AG20443 (cell line): ENCODE results near the gene PSMD13.
"Not testable (repeated sequence)": the region's sequence is repeated elsewhere in the genome, so short reads cannot be mapped to it uniquely, and the experiment has no call there.

ENCODE experiments used
- DNase-seq: peaks from one replicate; pipeline ENCODE4 v3.0.0; 2012; ENCODE audit warnings: low spot score, mixed read lengths

PSMD13 gene

GRCh38 chr11:276219-276618 lies 39.4 kb downstream of the PSMD13 start:
- no peak for DNase-seq

GRCh38 chr11:278001-278951 lies 41.5 kb downstream of the PSMD13 start, which contains the start of gene NLRP6:
NLRP6 (plus strand) TSS chr11:278407; CDS start chr11:278570, 163 bp downstream.
- DNase-seq = no peak

GRCh38 chr11:279040-279965 lies 42.5 kb downstream of the PSMD13 start:
- no peak for DNase-seq

DNA sequence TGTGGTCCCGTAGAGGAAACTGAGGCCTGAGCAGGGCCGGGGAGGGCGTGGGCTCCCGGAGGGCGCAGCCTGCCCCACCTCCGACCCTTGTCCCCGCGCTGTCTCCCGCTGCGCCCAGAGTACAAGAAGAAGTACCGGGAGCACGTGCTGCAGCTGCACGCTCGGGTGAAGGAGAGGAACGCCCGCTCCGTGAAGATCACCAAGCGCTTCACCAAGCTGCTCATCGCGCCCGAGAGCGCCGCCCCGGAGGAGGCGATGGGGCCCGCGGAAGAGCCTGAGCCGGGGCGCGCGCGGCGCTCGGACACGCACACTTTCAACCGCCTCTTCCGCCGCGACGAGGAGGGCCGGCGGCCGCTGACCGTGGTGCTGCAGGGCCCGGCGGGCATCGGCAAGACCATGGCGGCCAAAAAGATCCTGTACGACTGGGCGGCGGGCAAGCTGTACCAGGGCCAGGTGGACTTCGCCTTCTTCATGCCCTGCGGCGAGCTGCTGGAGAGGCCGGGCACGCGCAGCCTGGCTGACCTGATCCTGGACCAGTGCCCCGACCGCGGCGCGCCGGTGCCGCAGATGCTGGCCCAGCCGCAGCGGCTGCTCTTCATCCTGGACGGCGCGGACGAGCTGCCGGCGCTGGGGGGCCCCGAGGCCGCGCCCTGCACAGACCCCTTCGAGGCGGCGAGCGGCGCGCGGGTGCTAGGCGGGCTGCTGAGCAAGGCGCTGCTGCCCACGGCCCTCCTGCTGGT lies 43.4 kb downstream of the PSMD13 start:
- DNase-seq = peak; percentile 70

- no peak for DNase-seq
Measured at GRCh38 chr11:280706-281485, 44.1 kb downstream of the PSMD13 start.

DNA sequence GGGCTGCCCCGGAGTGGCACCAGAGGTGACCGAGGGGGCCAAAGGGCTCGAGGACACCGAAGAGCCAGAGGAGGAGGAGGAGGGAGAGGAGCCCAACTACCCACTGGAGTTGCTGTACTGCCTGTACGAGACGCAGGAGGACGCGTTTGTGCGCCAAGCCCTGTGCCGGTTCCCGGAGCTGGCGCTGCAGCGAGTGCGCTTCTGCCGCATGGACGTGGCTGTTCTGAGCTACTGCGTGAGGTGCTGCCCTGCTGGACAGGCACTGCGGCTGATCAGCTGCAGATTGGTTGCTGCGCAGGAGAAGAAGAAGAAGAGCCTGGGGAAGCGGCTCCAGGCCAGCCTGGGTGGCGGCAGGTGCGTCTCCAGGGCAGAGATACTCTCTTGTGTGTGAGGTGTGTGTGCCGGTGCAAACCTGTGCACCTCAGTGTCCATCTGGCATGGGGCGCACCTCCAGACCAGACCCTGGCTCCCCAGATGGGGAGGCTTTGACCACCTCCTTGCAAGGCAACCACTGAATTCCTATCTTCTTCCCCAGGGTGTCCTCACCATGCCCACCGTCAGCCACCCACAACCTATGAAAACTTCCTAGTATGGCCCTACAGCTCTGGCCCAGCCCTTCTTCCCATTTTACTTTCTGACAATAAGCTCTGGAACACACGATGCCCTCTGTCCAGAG lies 44.8 kb downstream of the PSMD13 start:
- no peak for DNase-seq

GRCh38 chr11:282171-282570 lies 45.4 kb downstream of the PSMD13 start:
- DNase-seq = no peak

DNA sequence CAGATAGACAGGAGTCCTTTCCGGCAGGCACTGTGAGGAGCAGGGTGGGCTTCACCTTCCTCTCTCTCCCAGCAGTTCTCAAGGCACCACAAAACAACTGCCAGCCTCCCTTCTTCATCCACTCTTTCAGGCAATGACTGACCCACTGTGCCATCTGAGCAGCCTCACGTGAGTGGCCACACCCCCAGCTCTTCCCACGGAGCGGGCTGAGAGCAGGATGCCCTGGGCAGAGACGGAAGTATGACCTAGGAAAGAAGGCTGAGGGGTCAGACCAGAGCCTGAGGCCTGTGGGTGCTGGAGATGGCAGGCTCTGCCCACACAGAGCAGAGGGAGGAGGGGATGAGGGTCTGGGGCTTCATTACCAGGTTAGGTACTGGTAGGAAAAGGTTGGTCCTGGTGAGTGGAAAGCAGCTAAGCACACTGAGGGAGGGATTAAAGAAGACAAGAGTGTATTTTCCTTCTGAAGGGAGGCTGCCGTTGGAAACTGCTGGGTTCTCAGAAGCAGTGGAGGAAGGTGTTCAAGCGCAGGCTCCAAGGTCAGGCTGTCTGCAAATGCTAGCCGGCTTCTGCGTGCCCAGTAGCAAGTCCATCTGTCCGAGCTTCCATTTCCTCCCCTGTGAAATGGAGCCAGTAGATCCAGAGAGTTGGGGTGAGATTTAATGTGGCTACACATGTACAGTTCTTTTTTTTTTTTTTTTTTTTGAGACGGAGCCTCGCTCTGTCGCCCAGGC lies 46.0 kb downstream of the PSMD13 start:
- DNase-seq = no peak

DNA sequence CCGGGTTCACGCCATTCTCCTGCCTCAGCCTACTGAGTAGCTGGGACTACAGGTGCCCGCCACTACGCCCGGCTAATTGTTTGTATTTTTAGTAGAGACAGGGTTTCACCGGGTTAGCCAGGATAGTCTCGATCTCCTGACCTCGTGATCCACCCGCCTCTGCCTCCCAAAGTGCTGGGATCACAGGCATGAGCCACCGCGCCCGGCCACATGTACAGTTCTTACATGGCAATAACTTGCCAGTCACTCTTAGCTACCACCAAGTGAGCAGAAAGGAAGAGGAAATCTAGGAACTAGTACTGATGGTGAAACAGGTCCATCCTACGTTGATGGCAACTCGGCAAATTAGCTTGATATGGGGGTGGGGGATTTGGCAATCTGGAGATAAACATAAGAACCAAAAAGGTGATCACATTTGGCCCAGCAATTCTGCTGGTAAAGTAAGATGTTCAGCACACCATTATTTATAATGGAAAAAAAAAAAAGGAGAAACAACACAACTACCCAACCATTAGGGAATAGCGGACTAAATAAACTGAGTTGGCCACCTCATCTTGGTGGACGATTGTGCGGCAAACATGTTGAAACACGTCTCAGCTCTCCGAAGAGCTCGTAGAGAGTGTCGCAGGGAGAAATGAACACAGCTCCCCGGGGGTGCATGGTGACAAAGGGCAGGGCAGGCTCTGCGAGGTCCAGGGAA lies 46.8 kb downstream of the PSMD13 start:
- no peak for DNase-seq

GRCh38 chr11:284105-285020 lies 47.6 kb downstream of the PSMD13 start:
- DNase-seq = no peak

GRCh38 chr11:285021-285893 lies 48.5 kb downstream of the PSMD13 start:
- DNase-seq = no peak

GRCh38 chr11:285894-286220 lies 49.1 kb downstream of the PSMD13 start:
- no peak for DNase-seq

DNA sequence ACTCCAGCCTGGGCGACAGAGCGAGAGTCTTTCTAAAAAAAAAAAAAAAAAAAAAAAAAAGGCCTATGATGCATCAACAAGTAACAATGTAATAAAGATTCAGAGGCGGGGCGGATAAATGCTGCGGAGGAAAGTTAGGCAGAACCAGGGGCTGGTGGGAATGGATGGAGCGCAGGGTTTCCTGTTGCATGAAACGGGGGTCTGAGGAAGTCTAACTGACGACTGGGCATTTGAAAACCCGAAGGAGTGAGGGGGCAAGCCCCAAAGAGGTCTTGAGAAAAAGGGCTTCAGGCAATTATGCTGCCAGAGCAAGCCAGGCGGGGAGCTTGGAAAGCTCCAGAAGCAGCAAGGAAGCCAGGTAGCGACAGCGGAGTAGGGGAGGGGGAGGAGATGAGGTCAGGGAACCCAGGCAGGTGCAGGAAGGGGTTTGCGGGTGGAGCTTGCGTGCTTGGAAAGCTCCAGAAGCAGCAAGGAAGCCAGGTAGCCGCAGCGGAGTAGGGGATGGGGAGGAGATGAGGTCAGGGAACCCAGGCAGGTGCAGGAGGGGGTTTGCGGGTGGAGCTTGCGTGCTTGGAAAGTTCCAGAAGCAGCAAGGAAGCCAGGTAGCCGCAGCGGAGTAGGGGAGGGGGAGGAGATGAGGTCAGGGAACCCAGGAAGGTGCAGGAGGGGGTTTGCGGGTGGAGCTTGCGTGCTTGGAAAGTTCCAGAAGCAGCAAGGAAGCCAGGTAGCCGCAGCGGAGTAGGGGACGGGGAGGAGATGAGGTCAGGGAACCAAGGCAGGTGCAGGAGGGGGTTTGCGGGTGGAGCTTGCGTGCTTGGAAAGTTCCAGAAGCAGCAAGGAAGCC lies 50.4 kb downstream of the PSMD13 start:
- not testable (repeated sequence) for DNase-seq

GRCh38 chr11:287821-288477 lies 51.2 kb downstream of the PSMD13 start:
- no peak for DNase-seq

GRCh38 chr11:288478-289397 lies 52.0 kb downstream of the PSMD13 start, which contains the start of gene PGGHG:
PGGHG (plus strand) TSS chr11:289126; CDS start chr11:289817, 691 bp downstream.
- peak; percentile 96 for DNase-seq
